GM23338 (cell line): ENCODE data around the gene MCCC1.

Source experiments
- CTCF ChIP-seq, 2 experiments: fragments of 200-600 bp in 1 of 2; sonication (generic) in 1 of 2; conservative IDR thresholded peaks; 2 replicates each; pipeline versions ENCODE4 v1.5.1 to v1.6.1; 2016 to 2017; ENCODE audit warnings: antibody characterized with exemption in 2 of 2, low read depth in 2 of 2, mild to moderate bottlenecking in 2 of 2, moderate library complexity in 1 of 2
- POLR2AphosphoS5 ChIP-seq: IDR thresholded peaks from 2 replicates; pipeline ENCODE4 v1.6.1; 2016; ENCODE audit warnings: antibody characterized with exemption, low read depth

GRCh38 chr3:182983876-182984275 lies 115.4 kb downstream of the MCCC1 start:
- TF ChIP-seq POLR2AphosphoS5, result no peak
- TF ChIP-seq CTCF (conservative IDR thresholded peaks at IDR 0.05; ENCODE audit: low read depth in 2 of 2), result no peak
